GM23248 (cell line): Measurements from ENCODE around the gene MPZL1.

ENCODE experiments used
- EZH2 ChIP-seq: fragments of 200-600 bp; sonication (generic); IDR thresholded peaks from 2 replicates; pipeline ENCODE4 v1.6.1; 2018; ENCODE audit warnings: antibody characterized with exemption, mild to moderate bottlenecking; ENCODE audit not compliant: insufficient read depth, poor library complexity, severe bottlenecking
- EZH2phosphoT487 ChIP-seq: fragments of 200-600 bp; sonication (generic); IDR thresholded peaks from 2 replicates; pipeline ENCODE4 v1.6.1; 2018; ENCODE audit warnings: antibody characterized with exemption, moderate library complexity, mild to moderate bottlenecking, low read depth; ENCODE audit not compliant: insufficient read depth

DNA sequence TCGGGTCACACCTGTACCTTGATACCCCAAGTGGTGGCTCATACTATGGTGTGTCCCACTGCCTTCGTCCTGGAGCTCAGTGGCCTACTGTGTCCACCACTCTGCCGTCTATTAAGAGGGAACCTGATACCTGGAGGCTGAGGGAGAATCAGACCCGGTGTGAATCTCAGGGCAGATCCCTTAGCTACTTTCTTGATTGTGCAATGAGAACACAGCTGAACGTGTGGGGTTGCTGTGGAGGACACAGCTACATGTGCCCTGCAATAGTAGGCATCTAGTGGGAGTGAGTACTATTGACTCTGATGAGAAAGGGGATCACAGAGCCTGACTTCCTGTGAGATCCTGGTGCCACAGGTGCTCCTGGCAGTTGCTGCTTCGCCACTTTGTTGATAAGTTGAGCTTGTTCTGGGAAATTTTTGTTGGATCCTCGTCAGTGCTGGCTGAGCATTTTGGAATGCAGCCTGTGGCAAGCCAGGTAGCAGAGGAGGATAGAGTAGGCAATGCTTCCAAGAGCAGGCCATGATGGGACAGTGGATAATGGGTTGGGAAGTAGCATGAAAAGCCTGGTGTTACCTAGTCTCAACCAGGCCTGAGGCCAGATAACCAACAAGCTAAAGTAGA lies 28.2 kb upstream of the MPZL1 start:
- TF ChIP-seq EZH2 (no peak), EZH2phosphoT487 (no peak)
